ENCODE measurements around the gene BCLAF1.

DNA sequence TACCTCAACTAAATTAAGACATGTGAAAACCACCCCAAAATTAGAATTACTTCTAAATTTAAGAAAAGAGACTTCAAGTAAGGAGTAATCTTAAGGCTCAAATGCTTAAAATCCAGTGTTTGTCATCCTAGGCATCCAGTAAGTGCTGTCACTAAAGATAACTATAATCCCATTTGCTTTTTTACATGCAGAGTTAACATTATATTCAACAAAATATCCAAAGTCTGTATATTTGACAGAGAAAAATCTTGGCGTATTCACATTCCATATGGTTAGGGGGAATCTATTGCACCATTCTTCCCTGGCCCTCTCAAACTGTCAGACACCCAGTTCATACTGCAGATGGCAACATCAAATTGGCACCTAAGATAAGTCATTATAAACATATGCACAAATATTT is 56.9 kb downstream of the BCLAF1 start:
- TF ChIP-seq SMC3 (conservative IDR thresholded peaks at IDR 0.05; ENCODE audit: poor library complexity), result no peak
- TF ChIP-seq, protein P1, sequence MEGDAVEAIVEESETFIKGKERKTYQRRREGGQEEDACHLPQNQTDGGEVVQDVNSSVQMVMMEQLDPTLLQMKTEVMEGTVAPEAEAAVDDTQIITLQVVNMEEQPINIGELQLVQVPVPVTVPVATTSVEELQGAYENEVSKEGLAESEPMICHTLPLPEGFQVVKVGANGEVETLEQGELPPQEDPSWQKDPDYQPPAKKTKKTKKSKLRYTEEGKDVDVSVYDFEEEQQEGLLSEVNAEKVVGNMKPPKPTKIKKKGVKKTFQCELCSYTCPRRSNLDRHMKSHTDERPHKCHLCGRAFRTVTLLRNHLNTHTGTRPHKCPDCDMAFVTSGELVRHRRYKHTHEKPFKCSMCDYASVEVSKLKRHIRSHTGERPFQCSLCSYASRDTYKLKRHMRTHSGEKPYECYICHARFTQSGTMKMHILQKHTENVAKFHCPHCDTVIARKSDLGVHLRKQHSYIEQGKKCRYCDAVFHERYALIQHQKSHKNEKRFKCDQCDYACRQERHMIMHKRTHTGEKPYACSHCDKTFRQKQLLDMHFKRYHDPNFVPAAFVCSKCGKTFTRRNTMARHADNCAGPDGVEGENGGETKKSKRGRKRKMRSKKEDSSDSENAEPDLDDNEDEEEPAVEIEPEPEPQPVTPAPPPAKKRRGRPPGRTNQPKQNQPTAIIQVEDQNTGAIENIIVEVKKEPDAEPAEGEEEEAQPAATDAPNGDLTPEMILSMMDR (IDR thresholded peaks at IDR 0.05; ENCODE audit: poor library complexity, severe bottlenecking), result no peak
- no peak for TF ChIP-seq POLR2AphosphoS5 (IDR thresholded peaks at IDR 0.05)
- no peak for TF ChIP-seq RAD21 (conservative IDR thresholded peaks at IDR 0.05)
- no peak for TF ChIP-seq EP300 (conservative IDR thresholded peaks at IDR 0.05; ENCODE audit: poor library complexity, severe bottlenecking)
- TF ChIP-seq, protein P2, sequence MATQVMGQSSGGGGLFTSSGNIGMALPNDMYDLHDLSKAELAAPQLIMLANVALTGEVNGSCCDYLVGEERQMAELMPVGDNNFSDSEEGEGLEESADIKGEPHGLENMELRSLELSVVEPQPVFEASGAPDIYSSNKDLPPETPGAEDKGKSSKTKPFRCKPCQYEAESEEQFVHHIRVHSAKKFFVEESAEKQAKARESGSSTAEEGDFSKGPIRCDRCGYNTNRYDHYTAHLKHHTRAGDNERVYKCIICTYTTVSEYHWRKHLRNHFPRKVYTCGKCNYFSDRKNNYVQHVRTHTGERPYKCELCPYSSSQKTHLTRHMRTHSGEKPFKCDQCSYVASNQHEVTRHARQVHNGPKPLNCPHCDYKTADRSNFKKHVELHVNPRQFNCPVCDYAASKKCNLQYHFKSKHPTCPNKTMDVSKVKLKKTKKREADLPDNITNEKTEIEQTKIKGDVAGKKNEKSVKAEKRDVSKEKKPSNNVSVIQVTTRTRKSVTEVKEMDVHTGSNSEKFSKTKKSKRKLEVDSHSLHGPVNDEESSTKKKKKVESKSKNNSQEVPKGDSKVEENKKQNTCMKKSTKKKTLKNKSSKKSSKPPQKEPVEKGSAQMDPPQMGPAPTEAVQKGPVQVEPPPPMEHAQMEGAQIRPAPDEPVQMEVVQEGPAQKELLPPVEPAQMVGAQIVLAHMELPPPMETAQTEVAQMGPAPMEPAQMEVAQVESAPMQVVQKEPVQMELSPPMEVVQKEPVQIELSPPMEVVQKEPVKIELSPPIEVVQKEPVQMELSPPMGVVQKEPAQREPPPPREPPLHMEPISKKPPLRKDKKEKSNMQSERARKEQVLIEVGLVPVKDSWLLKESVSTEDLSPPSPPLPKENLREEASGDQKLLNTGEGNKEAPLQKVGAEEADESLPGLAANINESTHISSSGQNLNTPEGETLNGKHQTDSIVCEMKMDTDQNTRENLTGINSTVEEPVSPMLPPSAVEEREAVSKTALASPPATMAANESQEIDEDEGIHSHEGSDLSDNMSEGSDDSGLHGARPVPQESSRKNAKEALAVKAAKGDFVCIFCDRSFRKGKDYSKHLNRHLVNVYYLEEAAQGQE (IDR thresholded peaks at IDR 0.05; ENCODE audit: borderline replicate concordance), result no peak
- TF ChIP-seq EZH2 (IDR thresholded peaks at IDR 0.05; ENCODE audit: borderline replicate concordance, insufficient read depth, low read length, poor library complexity, severe bottlenecking), result no peak
- no peak for TF ChIP-seq MXI1 (conservative IDR thresholded peaks at IDR 0.05; ENCODE audit: poor library complexity, severe bottlenecking)
- no peak for TF ChIP-seq TAF1 (IDR thresholded peaks at IDR 0.05; ENCODE audit: low read depth)

All from neural cell (in vitro differentiated cells).